ENCODE data around the gene CSK. TPM values are rescaled to one million over a fixed set of nuclear protein-coding genes. Genes with fewer than 3 reads are reported as not detected.

The CSK gene
- total and polyA plus RNA-seq, 2 experiments from 2014 or later = 13.6 to 27.5 TPM

DNA sequence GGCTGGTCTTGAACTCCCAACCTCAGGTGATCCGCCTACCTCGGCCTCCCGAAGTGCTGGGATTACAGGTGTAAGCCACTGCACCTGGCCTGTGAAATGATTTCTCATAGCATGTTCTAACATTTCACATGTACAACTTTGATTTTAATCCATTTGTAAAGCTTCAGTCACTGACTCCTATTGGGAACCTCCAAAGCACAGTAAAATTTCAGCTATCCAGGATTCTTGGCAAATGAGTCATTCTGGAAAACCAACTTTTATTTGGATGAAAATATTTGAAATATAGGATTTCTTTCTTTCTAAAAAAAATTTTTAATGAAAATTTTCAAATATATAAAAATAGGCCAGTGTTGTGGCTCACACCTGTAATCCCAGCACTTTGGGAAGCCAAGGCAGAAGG is 28.1 kb downstream of the CSK start:
- Mint-ChIP-seq H3K9me3 (no peaks in the 10 kb centered on the region), H3K4me1 (peaks cover 12% of the 10 kb centered on the region; the same call in 2 of the 3 replicates), H3K27ac (no peak overlapping the region), H3K4me3 (no peak overlapping the region), H3K27me3 (ENCODE audit: insufficient read depth, low read depth, poor library complexity) (peaks cover 3% of the 10 kb centered on the region), H3K36me3 (ENCODE audit: low read depth) (no peaks in the 10 kb centered on the region; the same call in 2 of the 3 replicates)
- H3K27ac ChIP-seq (ENCODE audit: low read depth) = no peak overlapping the region
- H2AFZ ChIP-seq = no peak overlapping the region
- H3K9me2 ChIP-seq (ENCODE audit: insufficient read depth) = no peaks in the 10 kb centered on the region
- ATAC-seq (no peak), DNase-seq (ENCODE audit: low spot score) (no peak)
- peaks cover 3% of the 10 kb centered on the region; the same call in 1 of the 2 replicates for H3K4me1 ChIP-seq (ENCODE audit: insufficient read depth)
- H3K4me3 ChIP-seq = no peak overlapping the region
- H3K4me2 ChIP-seq = no peak overlapping the region
- H4K20me1 ChIP-seq (replicated peaks; ENCODE audit: insufficient read depth) = no peaks in the 10 kb centered on the region
- no peaks in the 10 kb centered on the region for H3F3A ChIP-seq (replicated peaks; ENCODE audit: low read depth)
- TF ChIP-seq EZH2 (IDR thresholded peaks at IDR 0.05; ENCODE audit: low read depth, unreplicated experiment) (no peak), STAT1 (IDR thresholded peaks at IDR 0.05; ENCODE audit: unreplicated experiment) (no peak), NANOG (IDR thresholded peaks at IDR 0.05; ENCODE audit: borderline replicate concordance) (no peak), POLR2AphosphoS5 (IDR thresholded peaks at IDR 0.05; ENCODE audit: low read depth) (no peak), ZNF114 (CRISPR knock-in tag; IDR thresholded peaks at IDR 0.05) (no peak), EZH2phosphoT487 (IDR thresholded peaks at IDR 0.05; ENCODE audit: unreplicated experiment) (no peak), JUNB (IDR thresholded peaks at IDR 0.05; ENCODE audit: unreplicated experiment) (no peak), CREB1 (CRISPR knock-in tag; IDR thresholded peaks at IDR 0.05; ENCODE audit: low read depth) (no peak), ZNF331 (CRISPR knock-in tag; IDR thresholded peaks at IDR 0.05; ENCODE audit: low read depth) (no peak)
- TF ChIP-seq, protein P1, sequence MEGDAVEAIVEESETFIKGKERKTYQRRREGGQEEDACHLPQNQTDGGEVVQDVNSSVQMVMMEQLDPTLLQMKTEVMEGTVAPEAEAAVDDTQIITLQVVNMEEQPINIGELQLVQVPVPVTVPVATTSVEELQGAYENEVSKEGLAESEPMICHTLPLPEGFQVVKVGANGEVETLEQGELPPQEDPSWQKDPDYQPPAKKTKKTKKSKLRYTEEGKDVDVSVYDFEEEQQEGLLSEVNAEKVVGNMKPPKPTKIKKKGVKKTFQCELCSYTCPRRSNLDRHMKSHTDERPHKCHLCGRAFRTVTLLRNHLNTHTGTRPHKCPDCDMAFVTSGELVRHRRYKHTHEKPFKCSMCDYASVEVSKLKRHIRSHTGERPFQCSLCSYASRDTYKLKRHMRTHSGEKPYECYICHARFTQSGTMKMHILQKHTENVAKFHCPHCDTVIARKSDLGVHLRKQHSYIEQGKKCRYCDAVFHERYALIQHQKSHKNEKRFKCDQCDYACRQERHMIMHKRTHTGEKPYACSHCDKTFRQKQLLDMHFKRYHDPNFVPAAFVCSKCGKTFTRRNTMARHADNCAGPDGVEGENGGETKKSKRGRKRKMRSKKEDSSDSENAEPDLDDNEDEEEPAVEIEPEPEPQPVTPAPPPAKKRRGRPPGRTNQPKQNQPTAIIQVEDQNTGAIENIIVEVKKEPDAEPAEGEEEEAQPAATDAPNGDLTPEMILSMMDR (conservative IDR thresholded peaks at IDR 0.05; ENCODE audit: low read depth in 2 of 2) = no peak
- TF ChIP-seq, protein P2, sequence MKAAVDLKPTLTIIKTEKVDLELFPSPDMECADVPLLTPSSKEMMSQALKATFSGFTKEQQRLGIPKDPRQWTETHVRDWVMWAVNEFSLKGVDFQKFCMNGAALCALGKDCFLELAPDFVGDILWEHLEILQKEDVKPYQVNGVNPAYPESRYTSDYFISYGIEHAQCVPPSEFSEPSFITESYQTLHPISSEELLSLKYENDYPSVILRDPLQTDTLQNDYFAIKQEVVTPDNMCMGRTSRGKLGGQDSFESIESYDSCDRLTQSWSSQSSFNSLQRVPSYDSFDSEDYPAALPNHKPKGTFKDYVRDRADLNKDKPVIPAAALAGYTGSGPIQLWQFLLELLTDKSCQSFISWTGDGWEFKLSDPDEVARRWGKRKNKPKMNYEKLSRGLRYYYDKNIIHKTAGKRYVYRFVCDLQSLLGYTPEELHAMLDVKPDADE (IDR thresholded peaks at IDR 0.05) = no peak
- TF ChIP-seq, protein P3, sequence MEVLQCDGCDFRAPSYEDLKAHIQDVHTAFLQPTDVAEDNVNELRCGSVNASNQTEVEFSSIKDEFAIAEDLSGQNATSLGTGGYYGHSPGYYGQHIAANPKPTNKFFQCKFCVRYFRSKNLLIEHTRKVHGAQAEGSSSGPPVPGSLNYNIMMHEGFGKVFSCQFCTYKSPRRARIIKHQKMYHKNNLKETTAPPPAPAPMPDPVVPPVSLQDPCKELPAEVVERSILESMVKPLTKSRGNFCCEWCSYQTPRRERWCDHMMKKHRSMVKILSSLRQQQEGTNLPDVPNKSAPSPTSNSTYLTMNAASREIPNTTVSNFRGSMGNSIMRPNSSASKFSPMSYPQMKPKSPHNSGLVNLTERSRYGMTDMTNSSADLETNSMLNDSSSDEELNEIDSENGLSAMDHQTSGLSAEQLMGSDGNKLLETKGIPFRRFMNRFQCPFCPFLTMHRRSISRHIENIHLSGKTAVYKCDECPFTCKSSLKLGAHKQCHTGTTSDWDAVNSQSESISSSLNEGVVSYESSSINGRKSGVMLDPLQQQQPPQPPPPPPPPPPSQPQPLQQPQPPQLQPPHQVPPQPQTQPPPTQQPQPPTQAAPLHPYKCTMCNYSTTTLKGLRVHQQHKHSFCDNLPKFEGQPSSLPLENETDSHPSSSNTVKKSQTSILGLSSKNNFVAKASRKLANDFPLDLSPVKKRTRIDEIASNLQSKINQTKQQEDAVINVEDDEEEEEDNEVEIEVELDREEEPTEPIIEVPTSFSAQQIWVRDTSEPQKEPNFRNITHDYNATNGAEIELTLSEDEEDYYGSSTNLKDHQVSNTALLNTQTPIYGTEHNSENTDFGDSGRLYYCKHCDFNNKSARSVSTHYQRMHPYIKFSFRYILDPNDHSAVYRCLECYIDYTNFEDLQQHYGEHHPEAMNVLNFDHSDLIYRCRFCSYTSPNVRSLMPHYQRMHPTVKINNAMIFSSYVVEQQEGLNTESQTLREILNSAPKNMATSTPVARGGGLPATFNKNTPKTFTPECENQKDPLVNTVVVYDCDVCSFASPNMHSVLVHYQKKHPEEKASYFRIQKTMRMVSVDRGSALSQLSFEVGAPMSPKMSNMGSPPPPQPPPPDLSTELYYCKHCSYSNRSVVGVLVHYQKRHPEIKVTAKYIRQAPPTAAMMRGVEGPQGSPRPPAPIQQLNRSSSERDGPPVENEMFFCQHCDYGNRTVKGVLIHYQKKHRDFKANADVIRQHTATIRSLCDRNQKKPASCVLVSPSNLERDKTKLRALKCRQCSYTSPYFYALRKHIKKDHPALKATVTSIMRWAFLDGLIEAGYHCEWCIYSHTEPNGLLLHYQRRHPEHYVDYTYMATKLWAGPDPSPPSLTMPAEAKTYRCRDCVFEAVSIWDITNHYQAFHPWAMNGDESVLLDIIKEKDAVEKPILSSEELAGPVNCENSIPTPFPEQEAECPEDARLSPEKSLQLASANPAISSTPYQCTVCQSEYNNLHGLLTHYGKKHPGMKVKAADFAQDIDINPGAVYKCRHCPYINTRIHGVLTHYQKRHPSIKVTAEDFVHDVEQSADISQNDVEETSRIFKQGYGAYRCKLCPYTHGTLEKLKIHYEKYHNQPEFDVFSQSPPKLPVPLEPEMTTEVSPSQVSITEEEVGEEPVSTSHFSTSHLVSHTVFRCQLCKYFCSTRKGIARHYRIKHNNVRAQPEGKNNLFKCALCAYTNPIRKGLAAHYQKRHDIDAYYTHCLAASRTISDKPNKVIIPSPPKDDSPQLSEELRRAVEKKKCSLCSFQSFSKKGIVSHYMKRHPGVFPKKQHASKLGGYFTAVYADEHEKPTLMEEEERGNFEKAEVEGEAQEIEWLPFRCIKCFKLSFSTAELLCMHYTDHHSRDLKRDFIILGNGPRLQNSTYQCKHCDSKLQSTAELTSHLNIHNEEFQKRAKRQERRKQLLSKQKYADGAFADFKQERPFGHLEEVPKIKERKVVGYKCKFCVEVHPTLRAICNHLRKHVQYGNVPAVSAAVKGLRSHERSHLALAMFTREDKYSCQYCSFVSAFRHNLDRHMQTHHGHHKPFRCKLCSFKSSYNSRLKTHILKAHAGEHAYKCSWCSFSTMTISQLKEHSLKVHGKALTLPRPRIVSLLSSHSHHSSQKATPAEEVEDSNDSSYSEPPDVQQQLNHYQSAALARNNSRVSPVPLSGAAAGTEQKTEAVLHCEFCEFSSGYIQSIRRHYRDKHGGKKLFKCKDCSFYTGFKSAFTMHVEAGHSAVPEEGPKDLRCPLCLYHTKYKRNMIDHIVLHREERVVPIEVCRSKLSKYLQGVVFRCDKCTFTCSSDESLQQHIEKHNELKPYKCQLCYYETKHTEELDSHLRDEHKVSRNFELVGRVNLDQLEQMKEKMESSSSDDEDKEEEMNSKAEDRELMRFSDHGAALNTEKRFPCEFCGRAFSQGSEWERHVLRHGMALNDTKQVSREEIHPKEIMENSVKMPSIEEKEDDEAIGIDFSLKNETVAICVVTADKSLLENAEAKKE (CRISPR knock-in tag; IDR thresholded peaks at IDR 0.05) = no peak
- TF ChIP-seq, protein P4, sequence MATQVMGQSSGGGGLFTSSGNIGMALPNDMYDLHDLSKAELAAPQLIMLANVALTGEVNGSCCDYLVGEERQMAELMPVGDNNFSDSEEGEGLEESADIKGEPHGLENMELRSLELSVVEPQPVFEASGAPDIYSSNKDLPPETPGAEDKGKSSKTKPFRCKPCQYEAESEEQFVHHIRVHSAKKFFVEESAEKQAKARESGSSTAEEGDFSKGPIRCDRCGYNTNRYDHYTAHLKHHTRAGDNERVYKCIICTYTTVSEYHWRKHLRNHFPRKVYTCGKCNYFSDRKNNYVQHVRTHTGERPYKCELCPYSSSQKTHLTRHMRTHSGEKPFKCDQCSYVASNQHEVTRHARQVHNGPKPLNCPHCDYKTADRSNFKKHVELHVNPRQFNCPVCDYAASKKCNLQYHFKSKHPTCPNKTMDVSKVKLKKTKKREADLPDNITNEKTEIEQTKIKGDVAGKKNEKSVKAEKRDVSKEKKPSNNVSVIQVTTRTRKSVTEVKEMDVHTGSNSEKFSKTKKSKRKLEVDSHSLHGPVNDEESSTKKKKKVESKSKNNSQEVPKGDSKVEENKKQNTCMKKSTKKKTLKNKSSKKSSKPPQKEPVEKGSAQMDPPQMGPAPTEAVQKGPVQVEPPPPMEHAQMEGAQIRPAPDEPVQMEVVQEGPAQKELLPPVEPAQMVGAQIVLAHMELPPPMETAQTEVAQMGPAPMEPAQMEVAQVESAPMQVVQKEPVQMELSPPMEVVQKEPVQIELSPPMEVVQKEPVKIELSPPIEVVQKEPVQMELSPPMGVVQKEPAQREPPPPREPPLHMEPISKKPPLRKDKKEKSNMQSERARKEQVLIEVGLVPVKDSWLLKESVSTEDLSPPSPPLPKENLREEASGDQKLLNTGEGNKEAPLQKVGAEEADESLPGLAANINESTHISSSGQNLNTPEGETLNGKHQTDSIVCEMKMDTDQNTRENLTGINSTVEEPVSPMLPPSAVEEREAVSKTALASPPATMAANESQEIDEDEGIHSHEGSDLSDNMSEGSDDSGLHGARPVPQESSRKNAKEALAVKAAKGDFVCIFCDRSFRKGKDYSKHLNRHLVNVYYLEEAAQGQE (IDR thresholded peaks at IDR 0.05; ENCODE audit: unreplicated experiment) = no peak
- no peaks in the 10 kb centered on the region for H3K79me2 ChIP-seq (replicated peaks; ENCODE audit: insufficient read depth)
- no peaks in the 10 kb centered on the region for H3K27me3 ChIP-seq (ENCODE audit: insufficient read depth)
- H3K36me3 ChIP-seq (ENCODE audit: insufficient read depth) = no peaks in the 10 kb centered on the region

All from GM23338 (cell line).